GM12865 (cell line): ENCODE results near the gene NFATC2IP.
"Not testable (repeated sequence)": the region's sequence is repeated elsewhere in the genome, so short reads cannot be mapped to it uniquely, and the experiment has no call there.

Source experiments
- DNase-seq: peaks from one replicate; pipeline ENCODE4 v3.0.0; 2010; ENCODE audit warnings: low read depth
- H3K4me3 ChIP-seq: 2 replicates; pipeline ENCODE4 v1.5.1; 2011; ENCODE audit warnings: mild to moderate bottlenecking, low read depth, low read length, control low read depth
- CTCF ChIP-seq: IDR thresholded peaks from 2 replicates; pipeline ENCODE4 v1.5.1; 2011; ENCODE audit warnings: low read length, control low read depth, low read depth, inconsistent platforms; ENCODE audit not compliant: insufficient read depth; ENCODE audit errors: missing control alignments

The NFATC2IP gene

DNA sequence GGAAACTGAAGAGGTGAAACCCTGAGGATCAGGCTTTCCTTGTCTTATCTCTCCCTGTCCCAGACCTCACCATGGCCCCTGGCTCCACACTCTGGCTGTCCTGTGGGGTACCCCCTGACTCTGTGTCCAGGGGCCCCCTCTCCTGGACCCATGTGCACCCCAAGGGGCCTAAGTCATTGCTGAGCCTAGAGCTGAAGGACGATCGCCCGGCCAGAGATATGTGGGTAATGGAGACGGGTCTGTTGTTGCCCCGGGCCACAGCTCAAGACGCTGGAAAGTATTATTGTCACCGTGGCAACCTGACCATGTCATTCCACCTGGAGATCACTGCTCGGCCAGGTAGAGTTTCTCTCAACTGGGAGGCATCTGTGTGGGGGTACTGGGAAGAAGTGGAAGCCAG, 17.6 kb upstream of the NFATC2IP start:
- TF ChIP-seq CTCF = no peak
- H3K4me3 ChIP-seq = peak overlapping the region; percentile 98
- no peak for DNase-seq

DNA sequence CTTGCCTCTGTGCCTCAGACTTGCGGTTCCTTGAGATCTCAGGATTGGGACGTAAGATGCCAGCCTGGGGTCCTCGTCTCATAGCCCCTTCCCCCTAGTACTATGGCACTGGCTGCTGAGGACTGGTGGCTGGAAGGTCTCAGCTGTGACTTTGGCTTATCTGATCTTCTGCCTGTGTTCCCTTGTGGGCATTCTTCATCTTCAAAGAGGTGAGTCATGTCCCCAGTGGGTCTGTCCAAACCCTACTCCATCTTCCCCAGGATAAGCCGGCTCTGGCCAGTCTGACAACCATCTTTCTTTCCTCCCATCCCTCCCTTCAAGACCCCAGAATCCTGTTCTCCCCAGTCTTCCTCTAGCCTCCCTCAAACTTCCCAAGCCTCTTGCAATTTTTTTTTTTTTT, 15.4 kb upstream of the NFATC2IP start:
- no peak for TF ChIP-seq CTCF
- no peak for DNase-seq
- H3K4me3 ChIP-seq = no peak overlapping the region

GRCh38 chr16:28935924-28936783, 14.6 kb upstream of the NFATC2IP start:
- no peak overlapping the region for H3K4me3 ChIP-seq
- no peak for TF ChIP-seq CTCF
- DNase-seq = peak; percentile 92

GRCh38 chr16:28936784-28937155, 14.0 kb upstream of the NFATC2IP start:
- no peak overlapping the region for H3K4me3 ChIP-seq
- TF ChIP-seq CTCF = no peak
- no peak for DNase-seq

- no peak for DNase-seq
- no peak overlapping the region for H3K4me3 ChIP-seq
- no peak for TF ChIP-seq CTCF
Measured at GRCh38 chr16:28937222-28937876, 13.4 kb upstream of the NFATC2IP start.

GRCh38 chr16:28938721-28939120, 12.0 kb upstream of the NFATC2IP start:
- no peak for DNase-seq
- TF ChIP-seq CTCF = no peak
- no peak overlapping the region for H3K4me3 ChIP-seq

GRCh38 chr16:28939825-28940224, 10.9 kb upstream of the NFATC2IP start:
- H3K4me3 ChIP-seq, DNase-seq: not testable (repeated sequence)
